ENCODE results near the gene CACNA2D1.

DNA sequence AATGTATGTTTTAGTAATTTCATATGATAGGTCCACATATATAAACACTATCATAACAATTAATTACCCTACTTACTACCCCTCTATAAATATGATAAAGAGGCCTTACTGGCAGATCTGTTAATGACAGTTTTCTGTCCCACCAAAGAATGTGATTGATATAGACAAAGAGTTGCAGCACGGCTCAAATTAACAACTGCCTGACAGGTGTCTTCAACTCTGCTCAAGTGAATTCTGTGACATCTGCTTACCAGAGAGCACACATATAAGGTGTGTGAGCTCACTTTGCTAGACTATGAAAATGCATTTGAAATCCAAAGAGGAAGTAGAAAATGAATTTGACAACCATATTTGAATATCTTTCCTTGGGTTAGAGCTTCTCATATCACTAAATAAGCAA, 36.6 kb downstream of the CACNA2D1 start:
- TF ChIP-seq, protein P1, sequence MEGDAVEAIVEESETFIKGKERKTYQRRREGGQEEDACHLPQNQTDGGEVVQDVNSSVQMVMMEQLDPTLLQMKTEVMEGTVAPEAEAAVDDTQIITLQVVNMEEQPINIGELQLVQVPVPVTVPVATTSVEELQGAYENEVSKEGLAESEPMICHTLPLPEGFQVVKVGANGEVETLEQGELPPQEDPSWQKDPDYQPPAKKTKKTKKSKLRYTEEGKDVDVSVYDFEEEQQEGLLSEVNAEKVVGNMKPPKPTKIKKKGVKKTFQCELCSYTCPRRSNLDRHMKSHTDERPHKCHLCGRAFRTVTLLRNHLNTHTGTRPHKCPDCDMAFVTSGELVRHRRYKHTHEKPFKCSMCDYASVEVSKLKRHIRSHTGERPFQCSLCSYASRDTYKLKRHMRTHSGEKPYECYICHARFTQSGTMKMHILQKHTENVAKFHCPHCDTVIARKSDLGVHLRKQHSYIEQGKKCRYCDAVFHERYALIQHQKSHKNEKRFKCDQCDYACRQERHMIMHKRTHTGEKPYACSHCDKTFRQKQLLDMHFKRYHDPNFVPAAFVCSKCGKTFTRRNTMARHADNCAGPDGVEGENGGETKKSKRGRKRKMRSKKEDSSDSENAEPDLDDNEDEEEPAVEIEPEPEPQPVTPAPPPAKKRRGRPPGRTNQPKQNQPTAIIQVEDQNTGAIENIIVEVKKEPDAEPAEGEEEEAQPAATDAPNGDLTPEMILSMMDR (conservative IDR thresholded peaks at IDR 0.05 in 1 of 2, IDR thresholded peaks at IDR 0.05 in 1 of 2; ENCODE audit: low read depth in 1 of 2, low read length in 2 of 2) = no peak
- TF ChIP-seq EZH2 (IDR thresholded peaks at IDR 0.05; ENCODE audit: low read length, missing control alignments) = no peak

Data from fibroblast of lung (primary cell).